Stimulated activated CD8-positive, alpha-beta memory T cell treated with anti-CD3 and anti-CD28 coated beads, Interleukin-12 subunit alpha, Interleukin-12 subunit beta, amount 100 ng/mL, for 4 hours (primary cell): ENCODE results near the gene TCF23.
"Not testable (repeated sequence)": the region's sequence is repeated elsewhere in the genome, so short reads cannot be mapped to it uniquely, and the experiment has no call there.

Source experiments
- DNase-seq: peaks from one replicate; pipeline ENCODE4 v3.0.0-alpha.2; 2020; ENCODE audit warnings: low read depth

TCF23 gene

DNA sequence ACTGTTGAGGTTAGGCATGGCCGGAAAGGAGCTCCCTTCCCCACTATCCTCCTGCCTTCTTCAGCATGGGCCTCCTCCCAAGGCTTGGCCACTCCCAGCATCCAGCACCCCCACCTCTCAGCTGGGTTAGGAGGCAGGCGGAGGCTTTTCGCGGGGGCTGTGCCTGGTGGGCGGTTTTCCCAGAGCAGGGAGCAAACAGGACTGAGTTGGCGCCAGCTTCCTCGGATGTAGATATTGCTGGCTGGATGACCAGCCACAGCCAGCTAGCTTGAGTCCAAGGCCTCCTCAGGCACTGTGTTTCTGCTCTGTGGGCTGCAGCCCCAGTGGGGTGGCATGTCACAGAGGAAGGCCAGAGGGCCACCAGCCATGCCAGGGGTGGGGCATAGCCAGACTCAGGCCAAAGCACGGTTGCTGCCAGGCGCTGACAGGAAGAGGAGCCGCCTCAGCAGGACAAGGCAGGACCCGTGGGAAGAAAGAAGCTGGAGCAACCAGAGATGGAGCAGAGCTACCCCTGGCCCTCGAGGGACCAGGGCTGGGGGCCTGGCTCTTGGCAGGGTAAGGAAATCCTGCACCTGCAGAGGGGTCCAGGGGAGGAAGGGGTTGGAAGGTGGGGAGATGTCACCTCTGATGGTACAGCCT is at the start of gene TCF23:
Gene TCF23, plus strand, starts transcription at position 204 of the 639 bp plus-strand sequence. Its CDS starts 130 bp downstream, at position 334.
- DNase-seq, result no peak

DNA sequence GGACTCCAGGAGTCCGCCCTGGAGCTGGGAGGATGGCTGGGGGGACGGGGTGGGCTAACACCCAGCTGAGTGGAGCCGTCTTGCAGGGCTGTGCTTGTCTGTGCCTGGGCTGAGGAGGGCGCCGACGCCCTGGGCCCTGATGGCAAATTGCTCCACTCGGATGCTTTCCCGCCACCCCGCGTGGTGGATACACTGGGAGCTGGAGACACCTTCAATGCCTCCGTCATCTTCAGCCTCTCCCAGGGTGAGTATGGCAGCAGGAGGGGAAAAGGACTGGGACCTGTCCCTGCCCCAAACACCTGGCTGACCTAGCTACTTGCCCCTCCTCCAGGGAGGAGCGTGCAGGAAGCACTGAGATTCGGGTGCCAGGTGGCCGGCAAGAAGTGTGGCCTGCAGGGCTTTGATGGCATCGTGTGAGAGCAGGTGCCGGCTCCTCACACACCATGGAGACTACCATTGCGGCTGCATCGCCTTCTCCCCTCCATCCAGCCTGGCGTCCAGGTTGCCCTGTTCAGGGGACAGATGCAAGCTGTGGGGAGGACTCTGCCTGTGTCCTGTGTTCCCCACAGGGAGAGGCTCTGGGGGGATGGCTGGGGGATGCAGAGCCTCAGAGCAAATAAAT is 49.4 kb upstream of the TCF23 start:
- no peak for DNase-seq

DNA sequence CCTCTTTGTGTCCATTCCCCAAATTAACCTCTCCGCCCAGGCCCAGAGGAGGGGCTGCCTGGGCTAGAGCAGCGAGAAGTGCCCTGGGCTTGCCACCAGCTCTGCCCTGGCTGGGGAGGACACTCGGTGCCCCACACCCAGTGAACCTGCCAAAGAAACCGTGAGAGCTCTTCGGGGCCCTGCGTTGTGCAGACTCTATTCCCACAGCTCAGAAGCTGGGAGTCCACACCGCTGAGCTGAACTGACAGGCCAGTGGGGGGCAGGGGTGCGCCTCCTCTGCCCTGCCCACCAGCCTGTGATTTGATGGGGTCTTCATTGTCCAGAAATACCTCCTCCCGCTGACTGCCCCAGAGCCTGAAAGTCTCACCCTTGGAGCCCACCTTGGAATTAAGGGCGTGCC is 48.8 kb upstream of the TCF23 start:
- DNase-seq, result no peak

DNA sequence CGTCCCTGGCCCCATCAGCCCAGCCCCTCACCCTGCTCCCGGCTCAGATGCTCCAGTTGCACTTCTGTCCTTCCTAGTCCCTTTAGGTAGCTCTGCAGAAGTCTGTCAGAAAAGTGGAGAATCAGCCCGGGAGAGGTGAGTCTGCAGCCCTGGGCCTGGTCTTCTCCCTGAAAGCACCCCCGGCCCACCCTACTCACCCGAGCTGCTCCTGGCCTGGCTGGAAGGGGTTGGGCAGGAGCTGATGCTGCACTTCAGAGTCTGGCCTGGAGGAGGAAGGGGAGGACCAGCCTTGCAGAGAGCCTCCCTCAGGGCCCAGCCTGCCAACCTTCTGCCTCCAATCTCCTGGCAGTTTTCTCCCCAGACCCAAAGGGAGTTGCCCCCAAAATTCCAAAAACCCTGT is 46.5 kb upstream of the TCF23 start:
- no peak for DNase-seq

DNA sequence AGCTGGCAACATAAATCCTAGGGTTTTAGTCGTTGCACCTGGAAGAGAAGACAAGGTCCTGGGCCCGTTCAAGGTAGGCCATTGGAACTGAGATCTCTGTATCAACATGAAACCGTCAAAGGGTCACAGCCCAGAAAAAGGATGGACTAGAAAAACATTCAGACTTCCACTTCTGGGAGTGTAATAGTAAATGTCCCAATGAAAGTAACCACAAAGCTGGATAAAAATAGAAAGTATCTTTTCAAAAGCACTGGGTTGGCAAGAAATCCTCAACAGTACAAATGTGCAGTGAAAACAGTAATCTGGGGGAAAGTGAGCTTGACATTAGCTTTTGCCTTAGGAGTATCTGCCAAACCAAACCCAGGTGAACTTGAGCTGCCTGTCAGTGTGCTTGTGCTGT is 42.8 kb upstream of the TCF23 start:
- no peak for DNase-seq

DNA sequence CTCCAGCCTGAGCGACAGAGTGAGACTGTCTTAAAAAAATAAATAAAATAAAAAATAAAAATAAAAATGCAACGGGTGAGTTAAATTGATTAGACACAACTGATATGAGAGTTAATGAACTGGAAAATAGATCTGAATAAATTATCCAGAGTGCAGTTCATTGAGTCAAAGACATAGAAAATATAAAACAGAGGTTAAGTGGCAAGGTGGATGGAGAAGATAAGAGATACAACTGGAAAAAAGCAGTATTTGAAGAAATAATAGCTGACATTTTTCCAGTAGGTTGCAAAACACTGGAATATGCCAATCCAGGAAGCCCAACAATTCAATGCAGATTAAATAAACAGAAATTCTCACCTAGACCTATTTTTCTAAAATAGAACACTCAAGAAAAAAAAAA is 40.6 kb upstream of the TCF23 start:
- DNase-seq, result no peak

DNA sequence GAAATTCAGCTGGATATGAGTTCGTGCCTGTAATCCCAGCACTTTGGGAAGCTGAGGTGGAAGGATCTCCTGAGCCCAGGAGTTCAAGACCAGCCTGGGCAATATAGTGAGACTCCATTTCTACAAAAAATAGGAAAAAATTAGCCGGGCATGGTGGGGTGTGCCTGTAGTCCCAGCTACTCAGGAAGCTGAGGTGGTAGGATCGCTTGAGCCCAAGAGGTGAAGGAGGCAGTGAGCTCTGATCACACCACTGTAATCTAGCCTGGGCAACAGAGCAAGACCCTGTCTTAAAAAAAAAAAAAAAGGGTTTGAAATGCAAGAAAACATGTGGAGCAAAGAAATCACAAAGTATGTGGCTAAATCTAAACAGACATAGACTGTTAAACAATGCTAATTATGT is 39.7 kb upstream of the TCF23 start:
- no peak for DNase-seq

DNA sequence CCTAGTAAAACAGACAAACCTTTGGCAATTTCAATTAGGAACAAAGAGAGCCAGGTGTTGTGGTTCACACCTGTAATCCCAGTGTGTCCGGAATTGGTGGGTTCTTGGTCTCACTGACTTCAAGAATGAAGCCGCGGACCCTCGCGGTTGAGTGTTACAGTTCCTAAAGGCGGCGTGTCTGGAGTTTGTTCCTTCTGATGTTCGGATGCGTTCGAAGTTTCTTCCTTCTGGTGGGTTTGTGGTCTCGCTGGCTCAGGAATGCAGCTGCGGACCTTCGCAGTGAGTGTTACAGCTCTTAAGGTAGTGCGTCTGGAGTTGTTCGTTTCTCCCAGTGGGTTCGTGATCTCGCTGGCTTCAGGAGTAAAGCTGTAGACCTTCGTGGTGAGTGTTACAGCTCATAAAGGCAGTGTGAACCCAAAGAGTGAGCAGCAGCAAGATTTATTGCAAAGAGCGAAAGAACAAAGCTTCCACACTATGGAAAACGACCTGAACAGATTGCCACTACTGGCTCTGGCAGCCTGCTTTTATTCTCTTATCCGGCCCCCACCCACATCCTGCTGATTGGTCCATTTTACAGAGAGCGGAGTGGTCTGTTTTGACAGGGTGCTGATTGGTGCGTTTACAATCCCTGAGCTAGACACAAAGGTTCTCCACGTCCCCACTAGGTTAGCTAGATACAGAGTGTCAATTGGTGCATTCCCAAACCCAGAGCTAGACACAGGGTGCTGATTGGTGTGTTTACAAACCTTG is 38.0 kb upstream of the TCF23 start:
- not testable (repeated sequence) for DNase-seq

DNA sequence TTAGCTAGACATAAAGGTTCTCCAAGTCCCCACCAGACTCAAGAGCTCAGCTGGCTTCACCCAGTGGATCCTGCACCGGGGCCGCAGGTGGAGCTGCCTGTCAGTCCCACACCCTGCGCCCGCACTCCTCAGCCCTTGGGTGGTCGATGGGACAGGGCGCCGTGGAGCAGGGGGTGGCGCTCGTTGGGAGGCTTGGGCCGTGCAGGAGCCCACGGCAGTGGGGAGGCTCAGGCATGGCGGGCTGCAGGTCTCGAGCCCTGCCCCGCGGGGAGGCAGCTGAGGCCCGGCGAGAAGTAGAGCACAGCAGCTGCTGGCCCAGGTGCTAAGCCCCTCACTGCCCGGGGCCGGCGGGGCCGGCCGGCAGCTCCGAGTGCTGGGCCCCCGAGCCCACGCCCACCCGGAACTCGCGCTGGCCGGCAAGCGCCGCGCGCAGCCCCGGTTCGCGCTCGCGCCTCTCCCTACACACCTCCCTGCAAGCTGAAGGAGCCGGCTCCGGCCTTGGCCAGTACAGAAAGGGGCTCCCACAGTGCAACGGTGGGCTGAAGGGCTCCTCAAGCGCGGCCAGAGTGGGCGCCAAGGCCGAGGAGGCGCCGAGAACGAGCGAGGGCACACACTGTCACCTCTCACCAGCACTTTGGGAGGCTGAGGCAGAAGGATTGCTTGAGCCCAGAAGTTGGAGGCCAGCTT is 37.3 kb upstream of the TCF23 start:
- not testable (repeated sequence) for DNase-seq

DNA sequence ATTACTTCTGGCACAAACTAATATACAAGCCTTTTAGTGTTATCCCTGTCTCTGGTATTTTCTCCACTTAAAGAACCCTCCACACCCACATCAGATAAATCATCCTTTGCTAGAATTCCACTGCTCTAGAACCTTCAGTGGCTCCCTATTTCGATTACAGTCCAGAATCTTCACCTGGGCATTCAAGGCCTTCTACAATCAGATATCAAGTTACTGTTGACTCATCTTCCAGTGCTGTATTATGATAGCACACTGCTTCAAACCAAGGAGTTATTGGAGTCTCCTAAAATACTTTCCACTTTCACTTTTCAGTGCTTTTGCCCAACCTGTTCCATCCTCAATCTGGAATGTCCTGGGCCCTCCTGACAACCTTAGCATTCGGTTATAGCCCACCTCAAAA is 33.3 kb upstream of the TCF23 start:
- DNase-seq, result no peak

DNA sequence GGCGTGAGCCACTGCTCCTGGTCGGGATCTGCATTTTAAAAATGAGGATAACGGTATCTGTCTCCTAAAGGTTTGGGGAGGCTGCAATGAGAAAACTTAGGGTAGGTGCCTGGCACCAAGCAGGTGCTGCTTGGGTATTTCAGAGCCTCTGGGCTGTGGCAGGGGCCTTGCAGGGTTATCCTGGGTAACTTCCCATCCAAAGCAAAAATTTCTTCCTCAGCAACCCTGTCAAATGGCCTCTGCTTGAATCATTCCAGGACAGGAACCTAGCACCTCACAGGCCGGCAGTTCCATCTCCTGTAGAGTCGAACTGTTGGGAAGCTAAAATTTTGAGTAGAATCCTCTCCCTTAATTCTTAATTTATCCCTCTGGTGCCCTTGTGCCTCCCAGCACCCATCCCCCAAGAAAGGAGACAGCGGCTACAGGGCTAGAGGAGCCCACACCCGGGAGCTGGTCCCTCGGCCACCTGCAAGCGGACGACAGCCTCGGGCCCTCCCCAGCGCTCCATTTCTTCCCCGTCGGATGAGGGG is 30.7 kb upstream of the TCF23 start:
- no peak for DNase-seq

DNA sequence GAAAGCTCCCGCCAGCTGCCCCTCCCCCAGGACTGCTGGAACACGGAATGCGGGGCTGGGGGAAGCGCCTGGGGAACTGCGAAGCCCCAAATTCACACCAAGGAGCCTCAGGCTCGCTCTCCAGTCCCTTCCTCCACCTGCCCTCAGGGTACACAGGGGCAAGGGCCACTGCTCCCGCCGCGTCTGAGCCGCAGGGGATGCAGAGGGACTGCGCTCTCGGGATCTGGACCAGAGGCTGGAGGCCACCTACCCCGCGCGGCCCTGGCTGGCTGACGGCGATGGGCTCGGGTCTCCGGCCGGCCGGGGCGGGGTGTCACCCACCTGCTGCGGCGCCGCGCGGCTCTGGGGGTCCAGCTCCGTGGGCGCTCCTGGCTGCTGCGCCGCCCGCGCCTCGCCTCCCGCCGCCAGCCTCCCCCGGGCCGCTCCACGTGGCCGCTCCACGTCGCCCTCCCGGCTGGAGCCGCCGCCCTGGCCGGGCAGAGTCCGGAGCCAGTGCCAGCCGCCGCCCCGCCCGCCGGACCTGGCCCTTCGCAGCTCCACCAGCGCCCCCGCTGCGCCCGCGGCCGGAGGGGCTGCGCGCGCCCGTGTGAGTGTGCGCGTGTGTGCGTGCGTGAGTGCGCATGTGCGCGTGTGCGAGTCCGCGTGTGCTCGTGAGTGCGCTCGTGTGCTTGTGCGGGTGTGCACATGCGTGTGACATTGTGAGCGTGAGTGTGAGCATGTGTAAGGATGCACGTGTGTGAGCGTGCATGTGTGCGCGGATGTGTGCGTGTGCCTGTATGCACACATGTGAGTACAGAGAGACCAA is 30.1 kb upstream of the TCF23 start, which contains the start of gene CGREF1:
Gene CGREF1, minus strand, starts transcription at position 604 of the 805 bp plus-strand sequence. CDS start 14,762 bp downstream, outside the sequence.
- DNase-seq, result no peak

DNA sequence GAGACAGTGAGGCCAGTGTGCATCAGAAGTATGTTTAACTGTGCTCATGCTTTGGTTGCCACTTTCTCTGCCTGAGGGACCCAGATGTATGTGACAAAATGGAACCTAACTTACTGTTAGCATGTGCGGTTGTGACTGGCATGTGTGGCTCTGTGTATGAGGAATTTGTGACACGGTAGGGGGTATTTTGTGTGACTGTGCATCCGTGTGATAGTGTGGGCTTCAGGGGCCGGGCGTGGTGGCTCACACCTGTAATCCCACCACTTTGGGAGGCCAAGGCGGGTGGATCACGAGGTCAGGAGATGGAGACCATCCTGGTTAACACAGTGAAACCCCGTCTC is 29.5 kb upstream of the TCF23 start:
- not testable (repeated sequence) for DNase-seq

DNA sequence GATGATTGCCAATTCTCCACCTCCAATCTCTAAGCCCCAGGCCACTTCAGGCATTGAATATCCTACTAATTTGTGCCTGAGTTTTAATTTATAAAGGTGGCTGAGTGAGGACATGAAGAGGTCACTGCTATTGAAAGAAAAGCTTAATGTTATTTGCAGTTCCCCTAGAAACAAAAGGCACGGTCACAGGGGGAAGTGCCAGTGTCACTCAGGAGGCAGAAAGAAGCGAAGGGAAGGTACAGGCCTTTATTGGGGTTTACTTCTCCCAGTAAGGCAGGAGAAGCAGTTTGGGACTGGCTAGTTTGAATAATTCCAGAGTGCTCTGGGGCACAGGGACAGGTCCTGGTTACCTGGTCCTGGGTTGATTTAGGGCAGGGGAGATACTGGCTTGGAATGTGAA is 26.9 kb upstream of the TCF23 start:
- DNase-seq, result no peak

DNA sequence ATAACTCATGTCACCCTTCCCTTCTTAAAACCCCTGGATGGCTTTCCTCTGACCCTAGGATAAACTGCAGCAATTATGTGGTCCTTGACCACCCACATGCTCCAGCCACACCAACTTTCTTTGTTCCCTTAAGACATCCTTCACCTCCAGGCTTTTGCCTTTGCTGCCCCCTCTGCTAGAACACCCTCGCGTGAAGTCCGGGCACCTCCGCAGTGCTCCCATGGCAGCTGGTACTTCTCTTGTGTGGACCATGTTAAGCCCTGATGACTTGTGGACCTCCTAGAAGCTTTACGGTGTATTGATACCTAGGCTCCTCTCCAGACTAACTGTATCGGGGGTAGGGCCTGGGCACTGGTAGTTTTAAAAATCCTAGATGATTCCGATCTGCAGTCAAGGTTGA is 26.0 kb upstream of the TCF23 start:
- DNase-seq, result no peak

DNA sequence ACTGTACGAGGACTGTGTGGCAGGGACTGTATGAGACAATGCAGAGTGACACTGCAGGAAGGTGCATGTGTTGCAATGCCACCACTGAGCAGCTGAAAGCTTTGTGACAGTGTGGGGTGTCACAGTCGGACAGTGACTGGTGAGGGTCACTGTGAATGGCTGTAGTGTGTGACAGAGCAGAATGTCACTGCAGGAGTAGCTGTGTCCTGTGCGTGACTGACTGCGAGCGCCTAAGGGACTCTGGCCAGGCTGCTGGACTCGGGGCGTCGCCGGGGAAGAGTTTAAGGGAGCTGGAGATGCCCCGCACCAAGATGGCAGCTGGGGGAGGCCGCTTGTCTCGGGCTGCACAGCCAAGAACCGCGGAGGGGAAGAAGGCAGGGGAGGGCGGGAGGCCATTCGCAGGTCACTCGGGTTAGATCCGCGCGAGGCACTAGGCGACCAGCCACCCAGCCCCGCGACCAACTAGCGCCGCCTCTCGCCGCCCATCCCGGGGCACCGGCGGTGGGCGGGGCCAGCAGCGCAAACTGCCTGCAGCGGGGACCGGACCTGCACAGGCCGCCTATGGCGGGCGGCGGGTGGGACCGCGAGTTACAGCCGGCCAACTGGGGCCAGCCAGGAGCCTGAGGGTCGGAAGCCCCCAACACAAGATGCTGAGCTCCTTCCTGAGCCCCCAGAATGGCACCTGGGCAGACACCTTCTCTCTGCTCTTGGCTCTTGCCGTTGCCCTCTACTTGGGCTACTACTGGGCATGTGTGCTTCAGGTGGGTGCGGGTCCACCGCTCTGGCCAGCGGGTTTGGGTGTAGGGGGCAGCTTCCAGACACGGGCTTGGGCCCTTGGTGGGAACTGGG is 25.3 kb upstream of the TCF23 start, which contains the start of gene ABHD1:
Gene ABHD1, plus strand, starts transcription at position 514 of the 849 bp plus-strand sequence. Its CDS starts 134 bp downstream, at position 648.
- peak; percentile 50 for DNase-seq

DNA sequence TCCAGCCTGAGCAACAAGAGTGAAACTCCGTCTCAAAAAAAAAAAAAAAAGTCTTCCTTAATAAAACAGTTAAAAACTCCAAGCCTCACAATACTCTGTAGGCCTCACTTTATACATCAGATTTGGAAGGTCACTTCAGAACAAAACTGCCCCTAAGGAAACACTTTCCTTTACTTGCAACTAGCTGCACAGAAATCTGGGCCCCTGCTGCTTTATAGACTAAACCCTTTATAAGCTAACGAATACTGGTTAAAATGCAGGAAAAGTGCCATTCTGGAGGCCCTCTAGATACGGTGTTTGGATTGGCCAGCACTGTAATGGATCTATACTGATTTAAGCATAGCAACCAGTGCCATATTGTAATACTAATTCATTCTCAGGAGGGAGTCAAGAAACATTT is 23.7 kb upstream of the TCF23 start:
- no peak for DNase-seq

DNA sequence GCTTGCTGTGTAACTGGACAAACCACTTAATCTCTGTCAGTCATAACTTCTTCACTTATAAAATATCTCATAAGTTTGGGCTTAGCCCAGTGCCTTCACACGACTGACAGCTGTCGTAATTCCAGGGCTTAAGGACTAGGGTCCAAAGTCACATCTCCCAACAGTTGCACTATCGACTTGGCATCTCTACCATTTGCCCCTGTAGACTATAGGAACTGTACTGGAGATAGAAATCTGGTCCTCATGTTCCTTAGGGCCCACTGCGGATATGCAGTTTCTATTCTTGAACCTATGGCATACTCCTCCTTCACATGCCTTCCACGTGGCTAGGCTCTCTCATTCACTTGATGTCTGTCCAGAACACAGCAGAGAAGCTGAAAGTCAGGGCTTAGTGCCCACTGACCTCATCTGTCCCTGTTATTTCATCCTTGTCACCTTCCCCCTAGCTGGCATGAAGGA is 22.5 kb upstream of the TCF23 start:
- no peak for DNase-seq

DNA sequence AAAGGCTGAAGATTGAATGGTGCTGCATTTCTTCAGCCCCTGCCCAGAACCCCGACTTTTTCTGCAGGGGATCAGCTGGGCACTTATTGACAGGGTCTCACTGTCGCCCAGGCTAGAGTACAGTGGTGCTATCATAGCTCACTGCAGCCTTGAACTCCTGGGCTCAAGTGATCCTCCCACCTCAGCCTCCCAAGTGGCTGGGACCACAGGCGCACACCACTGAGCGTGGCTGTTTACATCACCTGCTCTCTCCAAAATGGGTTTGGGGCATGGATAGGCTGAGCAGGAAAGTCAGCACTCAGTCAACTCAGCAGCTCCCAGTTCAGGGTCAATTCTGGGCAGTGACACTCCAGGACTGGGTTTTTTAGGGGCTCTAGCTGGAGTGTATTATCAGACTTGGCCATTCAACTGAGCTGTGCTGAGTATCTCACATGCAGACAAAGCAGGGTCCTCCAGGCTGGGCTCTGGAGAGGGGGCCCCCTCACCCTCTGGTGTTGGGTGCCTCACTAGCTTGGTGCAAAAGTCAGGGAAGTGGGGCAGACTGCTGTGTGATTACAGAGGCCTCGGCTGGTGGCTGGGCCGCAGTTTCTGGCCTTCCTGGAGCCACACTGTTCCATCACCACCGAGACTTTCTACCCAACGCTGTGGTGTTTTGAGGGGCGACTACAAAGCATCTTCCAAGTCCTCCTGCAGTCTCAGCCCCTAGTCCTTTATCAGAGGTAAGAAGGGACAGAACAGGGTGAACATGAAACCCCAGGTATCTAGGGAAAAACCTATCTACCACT is 20.7 kb upstream of the TCF23 start:
- no peak for DNase-seq
